Parathyroid adenoma (tissue), 2 donors: ENCODE results near the gene CACNA1D.

Experiments used
- H2AFZ ChIP-seq: fragments of 300-600 bp; sonication (generic); one replicate; pipeline ENCODE4 v1.7.0; 2017; ENCODE audit warnings: antibody characterized with exemption, mild to moderate bottlenecking
- H3K27ac ChIP-seq: fragments of 300-600 bp; sonication (generic); one replicate; pipeline ENCODE4 v1.7.0; 2017
- H3K27me3 ChIP-seq: fragments of 300-600 bp; sonication (generic); one replicate; pipeline ENCODE4 v1.7.0; 2017; ENCODE audit warnings: low read length; ENCODE audit not compliant: control insufficient read depth, insufficient read depth
- H3K36me3 ChIP-seq: fragments of 300-600 bp; sonication (generic); one replicate; pipeline ENCODE4 v1.7.0; 2017; ENCODE audit warnings: low read length; ENCODE audit not compliant: control insufficient read depth, insufficient read depth
- H3K4me1 ChIP-seq: fragments of 300-600 bp; sonication (generic); one replicate; pipeline ENCODE4 v1.7.0; 2017; ENCODE audit warnings: control low read depth
- H3K4me2 ChIP-seq: fragments of 300-600 bp; sonication (generic); one replicate; pipeline ENCODE4 v1.7.0; 2017; ENCODE audit warnings: low read length
- H3K4me3 ChIP-seq: fragments of 300-600 bp; sonication (generic); one replicate; pipeline ENCODE4 v1.7.0; 2017; ENCODE audit warnings: low read depth, low read length
- H3K79me2 ChIP-seq: fragments of 300-600 bp; sonication (generic); one replicate; pipeline ENCODE4 v1.7.0; 2017; ENCODE audit warnings: control low read depth
- H3K9ac ChIP-seq: fragments of 300-600 bp; sonication (generic); one replicate; pipeline ENCODE4 v1.7.0; 2017; ENCODE audit warnings: mild to moderate bottlenecking
- H3K9me3 ChIP-seq: fragments of 300-600 bp; sonication (generic); one replicate; pipeline ENCODE4 v1.7.0; 2017; ENCODE audit warnings: low read length; ENCODE audit not compliant: control insufficient read depth
- TF ChIP-seq, protein P1 (sequence below): fragments of 300-600 bp; sonication (generic); IDR thresholded peaks from one replicate; pipeline ENCODE4 v1.7.0; 2017; ENCODE audit warnings: antibody characterized with exemption, mild to moderate bottlenecking
- donor health status: primary hyperparathyroidism.

The CACNA1D gene

DNA sequence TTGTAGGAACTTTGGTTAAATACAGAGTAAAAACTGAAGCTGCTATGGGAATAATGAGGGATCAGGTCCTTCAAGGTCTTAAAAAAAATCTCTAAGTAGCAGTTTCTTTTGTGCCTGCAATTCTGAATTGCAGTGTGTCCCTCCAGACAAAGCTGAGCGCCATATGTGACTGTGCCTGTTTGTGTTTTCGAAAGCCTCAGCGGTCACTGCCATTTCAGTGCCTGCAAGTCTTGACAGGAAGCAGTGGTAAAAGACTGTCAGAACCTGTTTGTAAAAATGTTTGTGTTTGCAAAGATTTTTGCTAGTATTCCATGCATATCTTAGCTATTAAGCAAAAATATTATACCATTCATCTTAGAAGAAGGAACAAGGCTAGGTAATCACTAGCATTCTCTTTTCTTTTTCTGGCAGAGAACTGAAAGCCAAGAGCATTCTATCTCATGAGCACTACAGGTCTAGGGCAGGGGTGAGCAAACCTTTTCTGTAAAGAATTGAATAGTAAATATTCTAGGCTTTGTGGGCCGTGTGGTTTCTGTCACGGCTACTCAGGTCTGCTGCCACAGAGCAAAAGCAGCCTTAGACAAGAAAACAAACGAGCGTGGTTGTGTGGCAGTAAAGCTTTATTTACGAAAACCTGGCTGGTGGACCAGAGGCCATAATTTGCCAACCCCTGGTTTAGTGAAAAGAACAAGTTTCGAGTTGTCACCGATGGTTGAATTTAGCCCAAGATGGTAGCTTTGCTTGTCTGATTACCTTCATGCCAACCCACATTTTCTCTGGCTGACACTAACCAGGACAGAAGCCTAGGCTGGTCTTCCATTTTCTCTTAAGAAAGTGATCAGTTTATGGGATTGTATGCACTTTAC is 134.4 kb downstream of the CACNA1D start:
- TF ChIP-seq, protein P1, sequence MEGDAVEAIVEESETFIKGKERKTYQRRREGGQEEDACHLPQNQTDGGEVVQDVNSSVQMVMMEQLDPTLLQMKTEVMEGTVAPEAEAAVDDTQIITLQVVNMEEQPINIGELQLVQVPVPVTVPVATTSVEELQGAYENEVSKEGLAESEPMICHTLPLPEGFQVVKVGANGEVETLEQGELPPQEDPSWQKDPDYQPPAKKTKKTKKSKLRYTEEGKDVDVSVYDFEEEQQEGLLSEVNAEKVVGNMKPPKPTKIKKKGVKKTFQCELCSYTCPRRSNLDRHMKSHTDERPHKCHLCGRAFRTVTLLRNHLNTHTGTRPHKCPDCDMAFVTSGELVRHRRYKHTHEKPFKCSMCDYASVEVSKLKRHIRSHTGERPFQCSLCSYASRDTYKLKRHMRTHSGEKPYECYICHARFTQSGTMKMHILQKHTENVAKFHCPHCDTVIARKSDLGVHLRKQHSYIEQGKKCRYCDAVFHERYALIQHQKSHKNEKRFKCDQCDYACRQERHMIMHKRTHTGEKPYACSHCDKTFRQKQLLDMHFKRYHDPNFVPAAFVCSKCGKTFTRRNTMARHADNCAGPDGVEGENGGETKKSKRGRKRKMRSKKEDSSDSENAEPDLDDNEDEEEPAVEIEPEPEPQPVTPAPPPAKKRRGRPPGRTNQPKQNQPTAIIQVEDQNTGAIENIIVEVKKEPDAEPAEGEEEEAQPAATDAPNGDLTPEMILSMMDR, result no peak
- Histone ChIP-seq H3K36me3 (no peaks in the 10 kb centered on the region), H3K4me3 (no peak overlapping the region), H3K79me2 (no peaks in the 10 kb centered on the region), H3K27me3 (no peaks in the 10 kb centered on the region), H3K9ac (no peak overlapping the region), H3K4me1 (peaks cover 23% of the 10 kb centered on the region), H3K27ac (no peak overlapping the region), H2AFZ (peak overlapping the region; percentile 12), H3K4me2 (no peak overlapping the region), H3K9me3 (no peaks in the 10 kb centered on the region)

DNA sequence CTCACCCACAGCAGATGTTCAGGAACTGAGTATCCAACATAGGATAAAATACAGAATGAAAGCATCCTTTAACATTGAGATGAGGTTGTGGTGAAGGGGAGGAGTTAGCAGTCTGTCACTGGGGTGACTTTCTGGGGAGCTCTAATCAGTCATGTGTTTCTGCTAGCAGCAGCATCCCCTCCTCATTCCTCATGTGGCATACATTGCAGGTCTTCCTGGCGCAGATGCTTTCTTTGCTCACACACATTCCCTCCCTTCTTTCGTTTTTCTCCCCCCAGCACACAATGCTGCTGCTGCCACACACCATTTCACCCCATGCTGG is 135.0 kb downstream of the CACNA1D start:
- Histone ChIP-seq H3K27me3 (no peaks in the 10 kb centered on the region), H3K4me1 (peaks cover 22% of the 10 kb centered on the region), H3K9ac (no peak overlapping the region), H3K36me3 (no peaks in the 10 kb centered on the region), H3K27ac (no peak overlapping the region), H3K79me2 (no peaks in the 10 kb centered on the region), H3K9me3 (no peaks in the 10 kb centered on the region), H3K4me2 (no peak overlapping the region), H2AFZ (peak overlapping the region; percentile 12), H3K4me3 (no peak overlapping the region)
- TF ChIP-seq, protein P1, result no peak

DNA sequence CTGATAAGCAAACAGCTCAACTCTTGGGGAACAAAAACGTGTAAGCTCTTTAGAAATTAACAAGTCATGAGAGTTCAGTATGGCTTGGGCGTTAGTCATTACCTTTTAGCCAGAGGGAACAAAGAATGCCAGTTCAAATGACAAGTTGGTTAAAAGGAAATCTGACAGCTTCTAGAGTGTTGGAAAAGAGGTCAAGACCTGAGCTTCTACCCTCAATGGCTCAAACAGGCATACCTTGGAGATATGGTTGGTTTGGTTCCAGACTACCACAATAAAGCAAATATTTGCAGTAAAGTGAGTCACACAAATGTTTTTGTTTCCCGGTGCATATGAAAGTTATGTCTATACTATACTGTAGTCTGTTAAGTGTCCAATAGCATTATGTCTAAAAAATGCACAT is 136.1 kb downstream of the CACNA1D start:
- Histone ChIP-seq H3K4me3 (no peak overlapping the region), H3K79me2 (no peaks in the 10 kb centered on the region), H3K4me1 (peaks cover 10% of the 10 kb centered on the region), H3K27ac (no peak overlapping the region), H3K36me3 (no peaks in the 10 kb centered on the region), H3K9ac (no peak overlapping the region), H2AFZ (no peak overlapping the region), H3K4me2 (no peak overlapping the region), H3K9me3 (no peaks in the 10 kb centered on the region), H3K27me3 (no peaks in the 10 kb centered on the region)
- TF ChIP-seq, protein P1, result no peak

DNA sequence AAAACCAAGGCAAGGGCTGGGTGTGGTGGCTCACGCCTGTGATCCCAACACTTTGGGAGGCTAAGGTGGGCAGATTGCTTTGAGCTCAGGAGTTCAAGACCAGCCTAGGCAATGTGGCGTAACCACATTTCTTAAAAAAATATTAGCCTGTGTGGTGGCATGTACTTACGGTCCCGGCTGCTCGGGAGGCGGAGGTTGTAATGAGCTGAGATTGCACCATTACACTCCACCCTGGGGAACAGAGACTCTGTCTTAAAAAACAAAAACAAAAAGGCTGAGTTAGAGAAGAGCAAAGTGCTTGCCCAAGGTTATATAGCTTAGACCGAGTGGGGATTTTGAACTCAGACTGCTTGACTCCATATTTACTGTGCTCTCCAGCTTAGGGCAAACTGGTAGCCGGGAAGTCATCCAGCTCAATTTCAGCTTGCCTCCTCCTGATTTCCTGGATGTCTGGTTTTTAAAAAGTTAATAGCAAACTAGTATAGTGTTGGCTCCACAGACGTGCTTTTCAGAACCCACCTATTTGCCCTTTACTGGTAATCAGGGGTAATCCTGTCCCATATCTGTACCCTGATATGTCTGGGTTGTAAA is 138.9 kb downstream of the CACNA1D start:
- Histone ChIP-seq H3K27ac (no peak overlapping the region), H3K27me3 (no peaks in the 10 kb centered on the region), H3K9ac (no peak overlapping the region), H3K4me1 (no peaks in the 10 kb centered on the region), H3K36me3 (no peaks in the 10 kb centered on the region), H3K4me2 (no peak overlapping the region), H3K4me3 (no peak overlapping the region), H3K79me2 (no peaks in the 10 kb centered on the region), H2AFZ (no peak overlapping the region), H3K9me3 (no peaks in the 10 kb centered on the region)
- TF ChIP-seq, protein P1, result no peak
